Measurements from ENCODE around the gene ANKRD26.

ANKRD26 gene

GRCh38 chr10:27022048-27022447, 78.2 kb downstream of the ANKRD26 start:
- Histone ChIP-seq H3K4me3 (ENCODE audit: low read length in 2 of 2) (no peak overlapping the region), H3K9ac (ENCODE audit: low read depth in 1 of 2, low read length in 2 of 2) (no peak overlapping the region), H3K27ac (ENCODE audit: low read depth in 2 of 2, low read length in 2 of 2) (no peak overlapping the region), H3K27me3 (ENCODE audit: control insufficient read depth in 2 of 2, insufficient read depth in 2 of 2, low read length in 2 of 2) (no peaks in the 10 kb centered on the region), H3K9me3 (ENCODE audit: control insufficient read depth in 2 of 2, low read length in 2 of 2) (no peaks in the 10 kb centered on the region), H3K36me3 (ENCODE audit: control insufficient read depth in 2 of 2, insufficient read depth in 2 of 2, low read length in 2 of 2) (peaks cover 0 to 3% of the 10 kb centered on the region in 2 donors), H3K4me1 (ENCODE audit: control insufficient read depth in 2 of 2, insufficient read depth in 2 of 2, low read length in 2 of 2) (no peaks in the 10 kb centered on the region)

GRCh38 chr10:27020243-27020642, 80.1 kb downstream of the ANKRD26 start:
- Histone ChIP-seq H3K27ac (ENCODE audit: low read depth in 2 of 2, low read length in 2 of 2) (no peak overlapping the region), H3K9me3 (ENCODE audit: control insufficient read depth in 2 of 2, low read length in 2 of 2) (no peaks in the 10 kb centered on the region), H3K4me1 (ENCODE audit: control insufficient read depth in 2 of 2, insufficient read depth in 2 of 2, low read length in 2 of 2) (no peaks in the 10 kb centered on the region), H3K4me3 (ENCODE audit: low read length in 2 of 2) (no peak overlapping the region), H3K27me3 (ENCODE audit: control insufficient read depth in 2 of 2, insufficient read depth in 2 of 2, low read length in 2 of 2) (no peaks in the 10 kb centered on the region), H3K36me3 (ENCODE audit: control insufficient read depth in 2 of 2, insufficient read depth in 2 of 2, low read length in 2 of 2) (peaks cover 0 to 3% of the 10 kb centered on the region in 2 donors), H3K9ac (ENCODE audit: low read depth in 1 of 2, low read length in 2 of 2) (no peak overlapping the region)

GRCh38 chr10:27019827-27020226, 80.5 kb downstream of the ANKRD26 start:
- Histone ChIP-seq H3K9ac (ENCODE audit: low read depth in 1 of 2, low read length in 2 of 2) (no peak overlapping the region), H3K36me3 (ENCODE audit: control insufficient read depth in 2 of 2, insufficient read depth in 2 of 2, low read length in 2 of 2) (peaks cover 0 to 3% of the 10 kb centered on the region in 2 donors), H3K27me3 (ENCODE audit: control insufficient read depth in 2 of 2, insufficient read depth in 2 of 2, low read length in 2 of 2) (no peaks in the 10 kb centered on the region), H3K4me3 (ENCODE audit: low read length in 2 of 2) (no peak overlapping the region), H3K4me1 (ENCODE audit: control insufficient read depth in 2 of 2, insufficient read depth in 2 of 2, low read length in 2 of 2) (no peaks in the 10 kb centered on the region), H3K9me3 (ENCODE audit: control insufficient read depth in 2 of 2, low read length in 2 of 2) (no peaks in the 10 kb centered on the region), H3K27ac (ENCODE audit: low read depth in 2 of 2, low read length in 2 of 2) (no peak overlapping the region)

- H3K9ac ChIP-seq (ENCODE audit: low read depth in 1 of 2, low read length in 2 of 2): no peak overlapping the region
- peaks cover 0 to 3% of the 10 kb centered on the region in 2 donors for H3K36me3 ChIP-seq (ENCODE audit: control insufficient read depth in 2 of 2, insufficient read depth in 2 of 2, low read length in 2 of 2)
- no peaks in the 10 kb centered on the region for H3K27me3 ChIP-seq (ENCODE audit: control insufficient read depth in 2 of 2, insufficient read depth in 2 of 2, low read length in 2 of 2)
- H3K9me3 ChIP-seq (ENCODE audit: control insufficient read depth in 2 of 2, low read length in 2 of 2): no peaks in the 10 kb centered on the region
- no peak overlapping the region for H3K27ac ChIP-seq (ENCODE audit: low read depth in 2 of 2, low read length in 2 of 2)
- H3K4me3 ChIP-seq (ENCODE audit: low read length in 2 of 2): no peak overlapping the region
- no peaks in the 10 kb centered on the region for H3K4me1 ChIP-seq (ENCODE audit: control insufficient read depth in 2 of 2, insufficient read depth in 2 of 2, low read length in 2 of 2)
These were observed 102.7 kb downstream of the ANKRD26 start for GRCh38 chr10:26997610-26998009.

GRCh38 chr10:26994743-26995142, 105.6 kb downstream of the ANKRD26 start:
- H3K27ac ChIP-seq (ENCODE audit: low read depth in 2 of 2, low read length in 2 of 2): no peak overlapping the region
- H3K4me3 ChIP-seq (ENCODE audit: low read length in 2 of 2): no peak overlapping the region
- no peak overlapping the region for H3K9ac ChIP-seq (ENCODE audit: low read depth in 1 of 2, low read length in 2 of 2)
- H3K27me3 ChIP-seq (ENCODE audit: control insufficient read depth in 2 of 2, insufficient read depth in 2 of 2, low read length in 2 of 2): no peaks in the 10 kb centered on the region
- no peaks in the 10 kb centered on the region for H3K9me3 ChIP-seq (ENCODE audit: control insufficient read depth in 2 of 2, low read length in 2 of 2)
- H3K4me1 ChIP-seq (ENCODE audit: control insufficient read depth in 2 of 2, insufficient read depth in 2 of 2, low read length in 2 of 2): no peaks in the 10 kb centered on the region
- H3K36me3 ChIP-seq (ENCODE audit: control insufficient read depth in 2 of 2, insufficient read depth in 2 of 2, low read length in 2 of 2): no peaks in the 10 kb centered on the region

- H3K36me3 ChIP-seq (ENCODE audit: control insufficient read depth in 2 of 2, insufficient read depth in 2 of 2, low read length in 2 of 2): no peaks in the 10 kb centered on the region
- H3K27ac ChIP-seq (ENCODE audit: low read depth in 2 of 2, low read length in 2 of 2): no peak overlapping the region
- H3K4me1 ChIP-seq (ENCODE audit: control insufficient read depth in 2 of 2, insufficient read depth in 2 of 2, low read length in 2 of 2): no peaks in the 10 kb centered on the region
These were observed 112.4 kb downstream of the ANKRD26 start for GRCh38 chr10:26987851-26988250.

GRCh38 chr10:26983156-26983555, 117.1 kb downstream of the ANKRD26 start:
- H3K9ac ChIP-seq (ENCODE audit: low read depth in 1 of 2, low read length in 2 of 2): no peak overlapping the region
- no peaks in the 10 kb centered on the region for H3K9me3 ChIP-seq (ENCODE audit: control insufficient read depth in 2 of 2, low read length in 2 of 2)
- no peaks in the 10 kb centered on the region for H3K27me3 ChIP-seq (ENCODE audit: control insufficient read depth in 2 of 2, insufficient read depth in 2 of 2, low read length in 2 of 2)
- no peak overlapping the region for H3K4me3 ChIP-seq (ENCODE audit: low read length in 2 of 2)
- no peaks in the 10 kb centered on the region for H3K36me3 ChIP-seq (ENCODE audit: control insufficient read depth in 2 of 2, insufficient read depth in 2 of 2, low read length in 2 of 2)
- no peaks in the 10 kb centered on the region for H3K4me1 ChIP-seq (ENCODE audit: control insufficient read depth in 2 of 2, insufficient read depth in 2 of 2, low read length in 2 of 2)
- H3K27ac ChIP-seq (ENCODE audit: low read depth in 2 of 2, low read length in 2 of 2): no peak overlapping the region

More at GRCh38 chr10:26987851-26988250, 112.4 kb downstream of the ANKRD26 start:
- Histone ChIP-seq H3K27me3 (ENCODE audit: control insufficient read depth in 2 of 2, insufficient read depth in 2 of 2, low read length in 2 of 2) (no peaks in the 10 kb centered on the region), H3K9me3 (ENCODE audit: control insufficient read depth in 2 of 2, low read length in 2 of 2) (no peaks in the 10 kb centered on the region), H3K4me3 (ENCODE audit: low read length in 2 of 2) (no peak overlapping the region), H3K9ac (ENCODE audit: low read depth in 1 of 2, low read length in 2 of 2) (no peak overlapping the region)

- H3K4me3 ChIP-seq (ENCODE audit: low read length in 2 of 2): no peak overlapping the region
- H3K27ac ChIP-seq (ENCODE audit: low read depth in 2 of 2, low read length in 2 of 2): no peak overlapping the region
- H3K4me1 ChIP-seq (ENCODE audit: control insufficient read depth in 2 of 2, insufficient read depth in 2 of 2, low read length in 2 of 2): no peaks in the 10 kb centered on the region
- no peak overlapping the region for H3K9ac ChIP-seq (ENCODE audit: low read depth in 1 of 2, low read length in 2 of 2)
- H3K36me3 ChIP-seq (ENCODE audit: control insufficient read depth in 2 of 2, insufficient read depth in 2 of 2, low read length in 2 of 2): no peaks in the 10 kb centered on the region
- no peaks in the 10 kb centered on the region for H3K9me3 ChIP-seq (ENCODE audit: control insufficient read depth in 2 of 2, low read length in 2 of 2)
- no peaks in the 10 kb centered on the region for H3K27me3 ChIP-seq (ENCODE audit: control insufficient read depth in 2 of 2, insufficient read depth in 2 of 2, low read length in 2 of 2)
These were observed 118.2 kb downstream of the ANKRD26 start for GRCh38 chr10:26982058-26982457.

- H3K9me3 ChIP-seq (ENCODE audit: control insufficient read depth in 2 of 2, low read length in 2 of 2): no peaks in the 10 kb centered on the region
- no peak overlapping the region for H3K9ac ChIP-seq (ENCODE audit: low read depth in 1 of 2, low read length in 2 of 2)
- no peaks in the 10 kb centered on the region for H3K36me3 ChIP-seq (ENCODE audit: control insufficient read depth in 2 of 2, insufficient read depth in 2 of 2, low read length in 2 of 2)
- H3K27me3 ChIP-seq (ENCODE audit: control insufficient read depth in 2 of 2, insufficient read depth in 2 of 2, low read length in 2 of 2): no peaks in the 10 kb centered on the region
- no peak overlapping the region for H3K27ac ChIP-seq (ENCODE audit: low read depth in 2 of 2, low read length in 2 of 2)
- no peaks in the 10 kb centered on the region for H3K4me1 ChIP-seq (ENCODE audit: control insufficient read depth in 2 of 2, insufficient read depth in 2 of 2, low read length in 2 of 2)
- H3K4me3 ChIP-seq (ENCODE audit: low read length in 2 of 2): no peak overlapping the region
These were observed 119.0 kb downstream of the ANKRD26 start for GRCh38 chr10:26981232-26981824.

- Histone ChIP-seq H3K4me3 (ENCODE audit: low read length in 2 of 2) (no peak overlapping the region), H3K4me1 (ENCODE audit: control insufficient read depth in 2 of 2, insufficient read depth in 2 of 2, low read length in 2 of 2) (no peaks in the 10 kb centered on the region), H3K36me3 (ENCODE audit: control insufficient read depth in 2 of 2, insufficient read depth in 2 of 2, low read length in 2 of 2) (no peaks in the 10 kb centered on the region), H3K9ac (ENCODE audit: low read depth in 1 of 2, low read length in 2 of 2) (no peak overlapping the region), H3K27ac (ENCODE audit: low read depth in 2 of 2, low read length in 2 of 2) (no peak overlapping the region), H3K27me3 (ENCODE audit: control insufficient read depth in 2 of 2, insufficient read depth in 2 of 2, low read length in 2 of 2) (no peaks in the 10 kb centered on the region), H3K9me3 (ENCODE audit: control insufficient read depth in 2 of 2, low read length in 2 of 2) (no peaks in the 10 kb centered on the region)
These were observed 121.8 kb downstream of the ANKRD26 start for GRCh38 chr10:26978519-26978918.

GRCh38 chr10:26977635-26978034, 122.7 kb downstream of the ANKRD26 start:
- Histone ChIP-seq H3K36me3 (ENCODE audit: control insufficient read depth in 2 of 2, insufficient read depth in 2 of 2, low read length in 2 of 2) (no peaks in the 10 kb centered on the region), H3K9me3 (ENCODE audit: control insufficient read depth in 2 of 2, low read length in 2 of 2) (no peaks in the 10 kb centered on the region), H3K27me3 (ENCODE audit: control insufficient read depth in 2 of 2, insufficient read depth in 2 of 2, low read length in 2 of 2) (no peaks in the 10 kb centered on the region), H3K9ac (ENCODE audit: low read depth in 1 of 2, low read length in 2 of 2) (no peak overlapping the region), H3K27ac (ENCODE audit: low read depth in 2 of 2, low read length in 2 of 2) (no peak overlapping the region), H3K4me3 (ENCODE audit: low read length in 2 of 2) (no peak overlapping the region), H3K4me1 (ENCODE audit: control insufficient read depth in 2 of 2, insufficient read depth in 2 of 2, low read length in 2 of 2) (no peaks in the 10 kb centered on the region)

Measured in mucosa of rectum (tissue), 2 donors.